H9 (cell line): ENCODE data around the gene NELFCD. TPM values are rescaled to one million over a fixed set of nuclear protein-coding genes. Genes with fewer than 3 reads are reported as not detected.

Experiments used
- DNase-seq: peaks from one replicate; pipeline ENCODE4 v3.0.0-alpha.2; 2017
- H2AFZ ChIP-seq: one replicate; pipeline ENCODE4 v1.6.1; 2013; ENCODE audit warnings: mild to moderate bottlenecking, low read length, control low read depth, moderate library complexity
- H2AK5ac ChIP-seq: 2 replicates; pipeline ENCODE4 v1.6.1; 2013; ENCODE audit warnings: low read length, control low read depth, mixed read lengths; ENCODE audit not compliant: insufficient read length
- H2BK120ac ChIP-seq: one replicate; pipeline ENCODE4 v1.6.1; 2013; ENCODE audit warnings: low read depth, mild to moderate bottlenecking, low read length, control low read depth, inconsistent platforms; ENCODE audit not compliant: poor library complexity, severe bottlenecking
- H2BK12ac ChIP-seq: 2 replicates; pipeline ENCODE4 v1.6.1; 2013; ENCODE audit warnings: low read length, control low read depth, mixed read lengths, low read depth; ENCODE audit not compliant: insufficient read length
- H2BK15ac ChIP-seq: 2 replicates; pipeline ENCODE4 v1.6.1; 2013; ENCODE audit warnings: low read depth, low read length, control low read depth
- H2BK20ac ChIP-seq: one replicate; pipeline ENCODE4 v1.6.1; 2013; ENCODE audit warnings: low read depth, mild to moderate bottlenecking, low read length, control low read depth, inconsistent platforms; ENCODE audit not compliant: poor library complexity, severe bottlenecking
- H2BK5ac ChIP-seq: 2 replicates; pipeline ENCODE4 v1.6.1; 2013; ENCODE audit warnings: low read length, control low read depth, mixed read lengths; ENCODE audit not compliant: insufficient read length
- H3K14ac ChIP-seq: 2 replicates; pipeline ENCODE4 v1.6.1; 2013; ENCODE audit warnings: low read length, control low read depth; ENCODE audit not compliant: insufficient read depth
- H3K18ac ChIP-seq: 2 replicates; pipeline ENCODE4 v1.6.1; 2013; ENCODE audit warnings: low read depth, mild to moderate bottlenecking, mixed read lengths, low read length, control low read depth; ENCODE audit not compliant: insufficient read length
- H3K23ac ChIP-seq: 2 replicates; pipeline ENCODE4 v1.6.1; 2013; ENCODE audit warnings: low read length, control low read depth, mixed read lengths, low read depth; ENCODE audit not compliant: insufficient read length
- H3K23me2 ChIP-seq: 2 replicates; pipeline ENCODE4 v1.6.1; 2013; ENCODE audit warnings: low read depth, mild to moderate bottlenecking, mixed read lengths, low read length, control low read depth; ENCODE audit not compliant: insufficient read length, poor library complexity, severe bottlenecking
- H3K27ac ChIP-seq: 2 replicates; pipeline ENCODE4 v1.5.1; 2013; ENCODE audit warnings: low read length, control low read depth, mixed read lengths, low read depth; ENCODE audit not compliant: insufficient read length
- H3K27me3 ChIP-seq: 2 replicates; pipeline ENCODE4 v1.6.1; 2013; ENCODE audit warnings: low read length, control low read depth, inconsistent platforms; ENCODE audit not compliant: insufficient read depth
- H3K4ac ChIP-seq: 2 replicates; pipeline ENCODE4 v1.6.1; 2013; ENCODE audit warnings: low read depth, mild to moderate bottlenecking, control low read depth, inconsistent platforms, low read length, moderate library complexity
- H3K4me1 ChIP-seq: 2 replicates; pipeline ENCODE4 v1.6.1; 2013; ENCODE audit warnings: low read length, control low read depth, inconsistent platforms; ENCODE audit not compliant: insufficient read depth
- H3K4me2 ChIP-seq: 2 replicates; pipeline ENCODE4 v1.6.1; 2013; ENCODE audit warnings: low read length, control low read depth, mixed read lengths; ENCODE audit not compliant: insufficient read length, insufficient read depth
- H3K56ac ChIP-seq: 2 replicates; pipeline ENCODE4 v1.6.1; 2013; ENCODE audit warnings: low read depth, mild to moderate bottlenecking, mixed read lengths, low read length, control low read depth; ENCODE audit not compliant: insufficient read length
- H3K79me1 ChIP-seq: 2 replicates; pipeline ENCODE4 v1.6.1; 2013; ENCODE audit warnings: low read depth, mild to moderate bottlenecking, moderate library complexity, low read length, control low read depth, inconsistent platforms; ENCODE audit not compliant: insufficient read depth, poor library complexity, severe bottlenecking
- H3K79me2 ChIP-seq: 2 replicates; pipeline ENCODE4 v1.6.1; 2013; ENCODE audit warnings: low read length, control low read depth, inconsistent platforms; ENCODE audit not compliant: insufficient read depth
- H3K9ac ChIP-seq: 2 replicates; pipeline ENCODE4 v1.6.1; 2013; ENCODE audit warnings: low read length, control low read depth, mixed read lengths; ENCODE audit not compliant: insufficient read length; ENCODE audit errors: extremely low read depth
- H3K9me3 ChIP-seq: one replicate; pipeline ENCODE4 v1.6.1; 2013; ENCODE audit warnings: low read depth, low read length, inconsistent platforms; ENCODE audit not compliant: control insufficient read depth
- H3T11ph ChIP-seq: one replicate; pipeline ENCODE4 v1.6.1; 2013; ENCODE audit warnings: mild to moderate bottlenecking, low read length, control low read depth, inconsistent platforms
- H4K20me1 ChIP-seq: one replicate; pipeline ENCODE4 v1.6.1; 2013; ENCODE audit not compliant: control insufficient read depth, insufficient read length, insufficient read depth
- H4K5ac ChIP-seq: 2 replicates; pipeline ENCODE4 v1.6.1; 2013; ENCODE audit warnings: low read depth, mild to moderate bottlenecking, mixed read lengths, low read length, control low read depth; ENCODE audit not compliant: insufficient read length
- H4K8ac ChIP-seq: replicated peaks from 2 replicates; pipeline ENCODE4 v1.6.1; 2013; ENCODE audit warnings: low read length, control low read depth, mixed read lengths, low read depth; ENCODE audit not compliant: insufficient read length
- H4K91ac ChIP-seq: 2 replicates; pipeline ENCODE4 v1.6.1; 2013; ENCODE audit warnings: low read depth, mild to moderate bottlenecking, moderate library complexity, mixed read lengths, low read length, control low read depth; ENCODE audit not compliant: insufficient read length
- H3K27ac Mint-ChIP-seq, 3 experiments: 2 replicates in 2 of 3; 3 replicates in 1 of 3; pipeline ENCODE4 v1.8.0; 2020 to 2021; ENCODE audit warnings: mixed read lengths in 3 of 3, mild to moderate bottlenecking in 1 of 3, moderate library complexity in 1 of 3
- H3K27me3 Mint-ChIP-seq: 2 replicates; pipeline ENCODE4 v1.8.0; 2021; ENCODE audit warnings: low read depth, mild to moderate bottlenecking, moderate library complexity, mixed read lengths
- H3K36me3 Mint-ChIP-seq, 3 experiments: 2 replicates in 2 of 3; 3 replicates in 1 of 3; pipeline ENCODE4 v1.8.0; 2020 to 2021; ENCODE audit warnings: low read depth in 3 of 3, mixed read lengths in 3 of 3; ENCODE audit not compliant: insufficient read depth in 1 of 3
- H3K4me1 Mint-ChIP-seq, 2 experiments: 2 replicates each; pipeline ENCODE4 v1.8.0; 2020; ENCODE audit warnings: mixed read lengths in 2 of 2
- H3K4me3 Mint-ChIP-seq, 2 experiments: 2 replicates in 1 of 2; 3 replicates in 1 of 2; pipeline ENCODE4 v1.8.0; 2020 to 2021; ENCODE audit warnings: mild to moderate bottlenecking in 2 of 2, mixed read lengths in 2 of 2, moderate library complexity in 1 of 2
- H3K9me3 Mint-ChIP-seq, 2 experiments: 2 replicates in 1 of 2; 3 replicates in 1 of 2; pipeline ENCODE4 v1.8.0; 2020; ENCODE audit warnings: mild to moderate bottlenecking in 2 of 2, mixed read lengths in 2 of 2, moderate library complexity in 1 of 2
- WGBS: extraction: QIAGEN DNeasy Blood & Tissue Kit; methylation state at CpG from one replicate; pipeline ENCODE4 v1.1.7; 2013; ENCODE audit warnings: missing lambda C conversion rate, low lambda C conversion rate, mixed read lengths; ENCODE audit not compliant: insufficient read length; ENCODE audit errors: extremely low coverage; 5-methylcytosine and 5-hydroxymethylcytosine counted together
- total RNA-seq: library from RNA; stranded (reverse); gene quantifications from 2 replicates; pipeline ENCODE4 v1.2.1, GENCODE V29; 2021
- TF ChIP-seq, protein P1 (sequence below): fragments of 200-600 bp; sonication (generic); conservative IDR thresholded peaks from 3 replicates; pipeline ENCODE4 v1.8.0; 2021; ENCODE audit warnings: antibody characterized with exemption, mild to moderate bottlenecking

Gene NELFCD
- total RNA-seq, 1 experiment from 2014 or later, result 57.8 TPM

DNA sequence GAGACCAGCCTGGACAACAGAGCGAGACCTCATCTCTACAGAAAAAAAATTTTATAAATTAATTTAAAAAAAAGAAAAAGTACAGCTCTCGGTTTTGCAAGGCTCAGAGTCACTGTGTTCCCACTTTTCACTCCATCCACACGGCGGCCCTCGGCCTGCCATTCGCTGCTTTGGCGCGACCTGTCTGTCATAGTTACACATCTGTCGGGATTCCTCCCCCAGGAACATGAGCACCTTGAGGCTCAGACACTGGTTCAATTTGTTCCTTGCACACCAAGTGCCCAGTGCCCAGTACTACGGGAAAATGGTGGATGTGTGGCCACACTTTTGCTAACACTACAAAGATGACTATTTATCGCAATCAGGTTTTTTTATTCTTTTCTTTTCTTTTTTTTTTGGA is 17.6 kb downstream of the NELFCD start:
- Histone ChIP-seq H3K9ac (no peak overlapping the region), H4K5ac (no peak overlapping the region), H3K18ac (no peak overlapping the region), H2BK12ac (no peak overlapping the region), H3K56ac (no peak overlapping the region), H3K9me3 (no peaks in the 10 kb centered on the region), H3K4ac (no peak overlapping the region), H2BK20ac (no peak overlapping the region), H3K23me2 (no peaks in the 10 kb centered on the region), H3K79me2 (no peaks in the 10 kb centered on the region), H3K4me2 (no peak overlapping the region), H2AK5ac (no peak overlapping the region), H4K91ac (no peak overlapping the region), H2BK15ac (no peak overlapping the region), H3T11ph (no peak overlapping the region), H2BK5ac (no peak overlapping the region), H3K14ac (no peak overlapping the region), H3K23ac (no peak overlapping the region), H3K4me1 (no peaks in the 10 kb centered on the region), H2BK120ac (no peak overlapping the region), H3K27me3 (no peaks in the 10 kb centered on the region), H3K79me1 (no peaks in the 10 kb centered on the region), H2AFZ (no peak overlapping the region), H4K8ac (no peak overlapping the region), H4K20me1 (no peaks in the 10 kb centered on the region), H3K27ac (no peak overlapping the region)
- Mint-ChIP-seq H3K9me3 (no peaks in the 10 kb centered on the region), H3K27ac (no peak overlapping the region), H3K27me3 (no peaks in the 10 kb centered on the region; the same call in 1 of the 2 replicates), H3K4me3 (no peak overlapping the region), H3K4me1 (no peaks in the 10 kb centered on the region), H3K36me3 (peaks cover 8 to 55% (median 52%) of the 10 kb centered on the region in 3 experiments; a peak in 5 of 7 replicates)
- no CpG with 5 or more reads among the region's 11 CpGs for WGBS
- TF ChIP-seq, protein P1, sequence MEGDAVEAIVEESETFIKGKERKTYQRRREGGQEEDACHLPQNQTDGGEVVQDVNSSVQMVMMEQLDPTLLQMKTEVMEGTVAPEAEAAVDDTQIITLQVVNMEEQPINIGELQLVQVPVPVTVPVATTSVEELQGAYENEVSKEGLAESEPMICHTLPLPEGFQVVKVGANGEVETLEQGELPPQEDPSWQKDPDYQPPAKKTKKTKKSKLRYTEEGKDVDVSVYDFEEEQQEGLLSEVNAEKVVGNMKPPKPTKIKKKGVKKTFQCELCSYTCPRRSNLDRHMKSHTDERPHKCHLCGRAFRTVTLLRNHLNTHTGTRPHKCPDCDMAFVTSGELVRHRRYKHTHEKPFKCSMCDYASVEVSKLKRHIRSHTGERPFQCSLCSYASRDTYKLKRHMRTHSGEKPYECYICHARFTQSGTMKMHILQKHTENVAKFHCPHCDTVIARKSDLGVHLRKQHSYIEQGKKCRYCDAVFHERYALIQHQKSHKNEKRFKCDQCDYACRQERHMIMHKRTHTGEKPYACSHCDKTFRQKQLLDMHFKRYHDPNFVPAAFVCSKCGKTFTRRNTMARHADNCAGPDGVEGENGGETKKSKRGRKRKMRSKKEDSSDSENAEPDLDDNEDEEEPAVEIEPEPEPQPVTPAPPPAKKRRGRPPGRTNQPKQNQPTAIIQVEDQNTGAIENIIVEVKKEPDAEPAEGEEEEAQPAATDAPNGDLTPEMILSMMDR, result no peak
- DNase-seq, result no peak
